OCI-LY7 (cell line): ENCODE results near the gene OR2B3. TPM values are rescaled to one million over a fixed set of nuclear protein-coding genes. Genes with fewer than 3 reads are reported as not detected.

Source experiments
- BruUV-seq: library from RNA; stranded (reverse); fragments of 400-500 nt; replicated peaks from 2 replicates; lab custom pipeline; 2021; lab: Mats Ljungman, UMichigan
- CTCF ChIA-PET: fragments of 300-600 bp; sonication (Branson Sonifier 250); formaldehyde crosslinking; loops from one replicate; lab custom pipeline; 2022; ENCODE audit warnings: antibody characterized with exemption; ENCODE audit not compliant: unreplicated experiment; lab: Charles Lee
- POLR2A ChIA-PET: fragments of 300-600 bp; sonication (Branson Sonifier 250); formaldehyde crosslinking; loops from one replicate; lab custom pipeline; 2022; ENCODE audit warnings: antibody characterized with exemption; lab: Charles Lee
- DNase-seq: peaks from one replicate; pipeline ENCODE4 v3.0.0-alpha.2; 2015; ENCODE audit warnings: low spot score
- H2AFZ ChIP-seq: fragments of 200-600 bp; sonication (generic), shearing (Covaris generic); 2 replicates; pipeline ENCODE4 v1.6.1; 2014; ENCODE audit warnings: mild to moderate bottlenecking, antibody characterized with exemption, low read length, moderate library complexity
- H3K27ac ChIP-seq: fragments of 200-600 bp; sonication (generic); 2 replicates; pipeline ENCODE4 v1.5.1; 2014; ENCODE audit warnings: mixed run types, low read depth, mild to moderate bottlenecking, moderate library complexity, low read length, inconsistent platforms; ENCODE audit not compliant: poor library complexity, severe bottlenecking
- H3K36me3 ChIP-seq: fragments of 200-600 bp; sonication (generic); 2 replicates; pipeline ENCODE4 v1.6.1; 2014; ENCODE audit warnings: mild to moderate bottlenecking, antibody characterized with exemption, low read length, moderate library complexity, mixed read lengths; ENCODE audit not compliant: insufficient read depth
- H3K4me1 ChIP-seq: fragments of 200-600 bp; sonication (generic); 2 replicates; pipeline ENCODE4 v1.5.1; 2014; ENCODE audit warnings: mild to moderate bottlenecking, low read length; ENCODE audit not compliant: insufficient read depth, poor library complexity, severe bottlenecking
- H3K4me2 ChIP-seq: fragments of 200-600 bp; sonication (generic); 2 replicates; pipeline ENCODE4 v1.6.1; 2014; ENCODE audit warnings: mild to moderate bottlenecking, low read length
- H3K4me3 ChIP-seq: fragments of 200-600 bp; sonication (generic); 2 replicates; pipeline ENCODE4 v1.5.1; 2014; ENCODE audit warnings: mild to moderate bottlenecking, low read depth, low read length; ENCODE audit not compliant: poor library complexity, severe bottlenecking
- H3K79me2 ChIP-seq: fragments of 200-600 bp; sonication (generic); 2 replicates; pipeline ENCODE4 v1.6.1; 2016; ENCODE audit warnings: low read depth, mild to moderate bottlenecking, low read length, moderate library complexity, mixed read lengths; ENCODE audit not compliant: insufficient read depth
- H3K9me2 ChIP-seq: fragments of 200-600 bp; sonication (generic); 2 replicates; pipeline ENCODE4 v1.6.1; 2016; ENCODE audit warnings: mild to moderate bottlenecking, low read length, mixed read lengths; ENCODE audit not compliant: insufficient read depth
- H3K9me3 ChIP-seq: fragments of 200-600 bp; sonication (generic); 2 replicates; pipeline ENCODE4 v1.6.1; 2014; ENCODE audit warnings: mild to moderate bottlenecking, mixed run types, low read length, mixed read lengths
- H4K20me1 ChIP-seq: fragments of 200-600 bp; sonication (generic); 2 replicates; pipeline ENCODE4 v1.6.1; 2014; ENCODE audit warnings: mild to moderate bottlenecking, antibody characterized with exemption, low read length, moderate library complexity, mixed read lengths; ENCODE audit not compliant: insufficient read depth
- CTCF ChIP-seq: fragments of 200-600 bp; sonication (generic); conservative IDR thresholded peaks from 2 replicates; pipeline ENCODE4 v1.5.1; 2014; ENCODE audit warnings: mild to moderate bottlenecking, antibody characterized with exemption, low read length, moderate library complexity, mixed read lengths
- EZH2phosphoT487 ChIP-seq: fragments of 200-600 bp; sonication (generic); IDR thresholded peaks from 2 replicates; pipeline ENCODE4 v1.6.1; 2018; ENCODE audit warnings: low read depth, borderline replicate concordance, mild to moderate bottlenecking, mixed run types, antibody characterized with exemption, low read length, moderate library complexity, mixed read lengths
- intact Hi-C: fragments of 100-400 bp; cut with micrococcal nuclease; formaldehyde crosslinking; loops from one replicate; pipeline ENCODE4 v1.10.0; 2022; ENCODE audit not compliant: unreplicated experiment
- total RNA-seq, 2 experiments: library from RNA; depleted of rRNA in 1 of 2; stranded (reverse); fragments of >200 nt in 1 of 2; shearing (Covaris generic) in 1 of 2; gene quantifications; 2 replicates each; pipeline ENCODE4 v1.2.3, GENCODE V29; 2014 to 2022

Gene OR2B3
- total RNA-seq, 2 experiments from 2014 or later, result not detected

DNA sequence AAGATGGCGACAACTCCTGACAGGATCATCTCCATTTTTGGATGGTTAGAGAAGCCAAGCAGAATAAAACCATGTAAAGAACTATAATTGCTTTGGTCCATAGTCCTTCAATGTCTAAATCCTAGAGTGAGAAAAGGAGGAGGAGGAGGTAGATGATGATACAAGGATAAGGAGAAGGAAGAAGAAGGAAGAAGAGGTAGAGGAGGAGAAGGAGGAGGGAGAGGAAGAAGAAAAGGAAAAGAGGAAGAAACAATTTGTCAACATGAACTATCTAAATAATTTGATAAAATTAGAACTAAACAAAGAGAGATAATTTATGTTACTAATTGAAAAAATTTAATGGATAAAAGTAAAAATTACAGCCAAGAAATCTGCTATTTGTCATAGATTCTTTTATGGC is 42.0 kb downstream of the OR2B3 start, which contains the start of gene OR2W1:
TSS of gene OR2W1 (minus strand) at position 101 of the 400 bp plus-strand sequence. CDS start at position 101, 0 bp downstream.
- intact Hi-C loops, result no loop called here
- POLR2A ChIA-PET, result no interaction called here

More for the DNA sequence above, 42.0 kb downstream of the OR2B3 start, which contains the start of gene OR2W1:
- CTCF ChIA-PET, result no interaction called here
- Histone ChIP-seq H4K20me1 (no peaks in the 10 kb centered on the region), H2AFZ (no peak within 1 kb of the TSS), H3K36me3 (no peaks in the 10 kb centered on the region), H3K27ac (no peak within 1 kb of the TSS), H3K9me2 (no peaks in the 10 kb centered on the region), H3K4me3 (no peak within 1 kb of the TSS), H3K4me1 (no peaks in the 10 kb centered on the region), H3K9me3 (peaks cover 8% of the 10 kb centered on the region; the same call in 1 of the 2 replicates), H3K79me2 (no peaks in the 10 kb centered on the region), H3K4me2 (no peak within 1 kb of the TSS)
- no TSS peak for BruUV-seq
- DNase-seq, result no peak
- no peak for TF ChIP-seq EZH2phosphoT487
- TF ChIP-seq CTCF, result no peak

Other genes with a start within 250 kb of the OR2B3 start
- 126 and 130 TPM in 2 replicates for gene TRIM27, start 163.3 kb downstream of the OR2B3 start, total RNA-seq (2014; rRNA removed; shearing (Covaris generic))
- 112 and 116 TPM in 2 replicates for gene TRIM27, start 163.3 kb downstream of the OR2B3 start, total RNA-seq (2022)
- gene ZNF311, start 82.0 kb downstream of the OR2B3 start, total RNA-seq (2014; rRNA removed; shearing (Covaris generic)), result not detected in 2 replicates
- gene ZNF311, start 82.0 kb downstream of the OR2B3 start, total RNA-seq (2022), result not detected in 2 replicates
- gene OR2W1, start 42.1 kb downstream of the OR2B3 start, total RNA-seq (2014; rRNA removed; shearing (Covaris generic)), result not detected in 2 replicates
- not detected in 2 replicates for gene OR2W1, start 42.1 kb downstream of the OR2B3 start, total RNA-seq (2022)
- gene OR2J1, start 12.2 kb upstream of the OR2B3 start, total RNA-seq (2014; rRNA removed; shearing (Covaris generic)), result not detected in 2 replicates
- gene OR2J1, start 12.2 kb upstream of the OR2B3 start, total RNA-seq (2022), result not detected in 2 replicates
- 0.10 TPM in 1 of 2 replicates, not detected in the other for gene OR2J3, start 20.7 kb upstream of the OR2B3 start, total RNA-seq (2014; rRNA removed; shearing (Covaris generic))
- not detected in 2 replicates for gene OR2J3, start 20.7 kb upstream of the OR2B3 start, total RNA-seq (2022)
- not detected in 2 replicates for gene OR2J2, start 83.6 kb upstream of the OR2B3 start, total RNA-seq (2014; rRNA removed; shearing (Covaris generic))
- gene OR2J2, start 83.6 kb upstream of the OR2B3 start, total RNA-seq (2022), result not detected in 2 replicates
- not detected in 2 replicates for gene OR14J1, start 214.4 kb upstream of the OR2B3 start, total RNA-seq (2014; rRNA removed; shearing (Covaris generic))
- gene OR14J1, start 214.4 kb upstream of the OR2B3 start, total RNA-seq (2022), result not detected in 2 replicates